Ascending aorta (tissue), 2 donors: ENCODE results near the gene HOXC12. TPM values are rescaled to one million over a fixed set of nuclear protein-coding genes. Genes with fewer than 3 reads are reported as not detected.

Source experiments
- DNase-seq, 2 donors: peaks; one replicate each; pipeline ENCODE4 v3.0.0-alpha.2; 2019; ENCODE audit warnings: low spot score in 2 of 2
- H3K27ac ChIP-seq, 2 donors: fragments of 200-600 bp; sonication (generic); one replicate each; pipeline ENCODE4 v1.5.1; 2016 to 2017; ENCODE audit warnings: mild to moderate bottlenecking in 1 of 2
- H3K27me3 ChIP-seq: fragments of 200-600 bp; sonication (generic); one replicate; pipeline ENCODE4 v1.5.1; 2017
- H3K36me3 ChIP-seq, 2 donors: fragments of 200-600 bp; sonication (generic); one replicate each; pipeline ENCODE4 v1.5.1; 2016
- H3K4me1 ChIP-seq, 2 donors: fragments of 200-600 bp; sonication (generic); one replicate each; pipeline ENCODE4 v1.5.1; 2016 to 2017; ENCODE audit warnings: mild to moderate bottlenecking in 1 of 2
- H3K4me3 ChIP-seq, 2 donors: fragments of 200-600 bp; sonication (generic); one replicate each; pipeline ENCODE4 v1.5.1; 2016 to 2017; ENCODE audit warnings: mild to moderate bottlenecking in 1 of 2
- H3K9me3 ChIP-seq, 2 donors: fragments of 200-600 bp; sonication (generic); one replicate each; pipeline ENCODE4 v1.5.1; 2016
- intact Hi-C: fragments of 100-400 bp; cut with DNase I; formaldehyde crosslinking; loops from one replicate; pipeline ENCODE4 v1.15.1; 2023
- total RNA-seq: library from RNA; depleted of rRNA; stranded (reverse); fragments of >200 nt; gene quantifications from one replicate; pipeline ENCODE4 v1.1.0, GENCODE V29; 2016
- TF ChIP-seq, protein P1 (sequence below), 3 experiments: fragments of 200-600 bp in 2 of 3; fragments of 450-650 bp in 1 of 3; sonication (generic) in 2 of 3; IDR thresholded peaks; one replicate each; pipeline ENCODE4 v1.5.1; 2016 to 2019; ENCODE audit warnings: antibody characterized with exemption in 3 of 3, mild to moderate bottlenecking in 1 of 3, moderate library complexity in 1 of 3

Gene HOXC12
- total RNA-seq, 1 donor from 2014 or later: not detected

DNA sequence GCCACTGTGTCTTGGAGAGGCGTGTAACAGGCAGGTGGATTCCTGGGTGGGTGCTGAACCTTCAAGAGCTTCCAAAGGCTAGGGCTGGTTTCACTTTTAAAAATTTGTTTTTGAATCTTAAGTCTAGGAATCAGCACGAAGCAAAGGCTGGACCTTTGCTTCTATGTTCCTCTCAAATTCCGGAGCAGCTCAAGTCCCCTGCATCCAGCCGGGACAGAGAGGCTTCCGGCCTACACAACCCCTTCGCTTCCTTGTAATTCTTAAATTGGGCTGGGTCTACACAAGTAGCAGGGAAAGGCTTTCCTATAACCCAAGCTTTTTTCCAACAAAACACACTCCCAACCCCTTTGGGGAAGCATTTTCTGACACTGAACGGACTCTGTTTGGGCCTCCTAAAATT is 8.3 kb downstream of the HOXC12 start:
- no peaks in the 10 kb centered on the region for H3K36me3 ChIP-seq
- H3K27ac ChIP-seq: no peak overlapping the region
- H3K4me1 ChIP-seq: peaks cover 0 to 2% of the 10 kb centered on the region in 2 donors
- no peak for DNase-seq
- peaks cover 42% of the 10 kb centered on the region for H3K27me3 ChIP-seq
- no peaks in the 10 kb centered on the region for H3K9me3 ChIP-seq
- intact Hi-C loops: no loop called here
- TF ChIP-seq, protein P1, sequence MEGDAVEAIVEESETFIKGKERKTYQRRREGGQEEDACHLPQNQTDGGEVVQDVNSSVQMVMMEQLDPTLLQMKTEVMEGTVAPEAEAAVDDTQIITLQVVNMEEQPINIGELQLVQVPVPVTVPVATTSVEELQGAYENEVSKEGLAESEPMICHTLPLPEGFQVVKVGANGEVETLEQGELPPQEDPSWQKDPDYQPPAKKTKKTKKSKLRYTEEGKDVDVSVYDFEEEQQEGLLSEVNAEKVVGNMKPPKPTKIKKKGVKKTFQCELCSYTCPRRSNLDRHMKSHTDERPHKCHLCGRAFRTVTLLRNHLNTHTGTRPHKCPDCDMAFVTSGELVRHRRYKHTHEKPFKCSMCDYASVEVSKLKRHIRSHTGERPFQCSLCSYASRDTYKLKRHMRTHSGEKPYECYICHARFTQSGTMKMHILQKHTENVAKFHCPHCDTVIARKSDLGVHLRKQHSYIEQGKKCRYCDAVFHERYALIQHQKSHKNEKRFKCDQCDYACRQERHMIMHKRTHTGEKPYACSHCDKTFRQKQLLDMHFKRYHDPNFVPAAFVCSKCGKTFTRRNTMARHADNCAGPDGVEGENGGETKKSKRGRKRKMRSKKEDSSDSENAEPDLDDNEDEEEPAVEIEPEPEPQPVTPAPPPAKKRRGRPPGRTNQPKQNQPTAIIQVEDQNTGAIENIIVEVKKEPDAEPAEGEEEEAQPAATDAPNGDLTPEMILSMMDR (IDR thresholded peaks at IDR 0.05): no peak
- no peak overlapping the region for H3K4me3 ChIP-seq

DNA sequence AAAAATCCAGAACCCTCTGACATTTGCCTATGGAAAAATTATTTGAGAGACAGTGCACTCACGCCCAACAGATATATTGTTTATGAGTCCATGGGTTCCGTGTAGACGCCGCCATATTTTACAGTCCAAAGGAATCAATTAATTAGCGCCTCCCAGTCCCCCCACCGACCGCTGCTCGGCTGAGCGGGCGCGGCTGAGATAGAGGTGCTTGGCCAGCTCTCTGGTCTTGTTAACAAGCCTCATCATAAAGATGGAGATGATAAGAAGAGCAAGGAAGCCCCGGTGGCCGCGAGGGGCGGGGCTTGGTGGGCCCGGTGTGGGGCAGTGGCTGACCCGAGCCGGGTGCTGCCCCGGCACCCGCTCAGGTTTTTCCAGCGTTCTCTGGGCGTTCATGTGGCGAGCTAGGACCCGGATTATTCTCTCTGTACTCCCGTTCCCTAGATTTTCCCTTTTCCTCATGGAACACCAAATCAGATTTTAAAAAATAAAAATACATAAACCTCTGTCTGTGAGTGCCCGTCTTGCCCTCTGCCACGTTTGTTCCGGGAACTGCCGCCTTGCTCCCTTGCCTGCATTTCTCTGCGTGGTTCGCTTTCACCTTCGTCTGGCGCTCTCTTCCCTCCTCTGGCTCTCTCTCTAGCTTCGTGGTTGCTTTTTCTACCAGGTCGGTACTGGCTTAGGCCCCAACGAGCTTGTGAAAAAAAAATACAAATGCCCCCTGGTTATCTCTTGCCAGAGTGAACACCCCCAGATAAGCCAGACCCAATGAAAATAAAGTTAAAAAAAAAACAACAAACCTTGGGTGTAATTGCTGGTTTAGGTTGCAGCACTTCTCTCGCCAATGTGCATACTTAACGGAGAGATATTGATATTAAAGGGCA is 9.0 kb downstream of the HOXC12 start:
- H3K27me3 ChIP-seq: peaks cover 39% of the 10 kb centered on the region
- H3K36me3 ChIP-seq: no peaks in the 10 kb centered on the region
- no peak overlapping the region for H3K4me3 ChIP-seq
- TF ChIP-seq, protein P1 (IDR thresholded peaks at IDR 0.05): no peak
- DNase-seq: no peak
- peaks cover 0 to 2% of the 10 kb centered on the region in 2 donors for H3K4me1 ChIP-seq
- H3K27ac ChIP-seq: no peak overlapping the region
- intact Hi-C loops: no loop called here
- H3K9me3 ChIP-seq: no peaks in the 10 kb centered on the region

DNA sequence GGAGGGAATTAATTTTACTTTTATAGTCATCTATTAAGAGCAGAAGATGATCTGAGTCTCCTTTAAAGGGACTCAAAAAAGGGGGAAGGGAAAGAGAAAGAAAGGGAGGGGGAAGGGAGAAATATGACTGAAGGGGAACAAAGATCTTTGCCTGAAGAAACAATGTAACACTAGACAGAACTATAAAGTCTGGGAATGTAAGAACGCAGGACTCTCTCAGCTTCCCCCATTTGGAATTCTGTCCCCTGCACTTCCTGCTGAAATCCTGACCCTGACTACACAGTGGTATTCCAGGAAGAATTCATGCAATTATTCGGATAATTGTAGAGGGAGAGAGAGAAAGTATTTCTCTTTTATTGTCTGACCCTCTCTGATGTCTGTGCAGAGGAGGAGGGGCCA is 9.6 kb downstream of the HOXC12 start:
- H3K27me3 ChIP-seq: peaks cover 36% of the 10 kb centered on the region
- intact Hi-C loops: no loop called here

DNA sequence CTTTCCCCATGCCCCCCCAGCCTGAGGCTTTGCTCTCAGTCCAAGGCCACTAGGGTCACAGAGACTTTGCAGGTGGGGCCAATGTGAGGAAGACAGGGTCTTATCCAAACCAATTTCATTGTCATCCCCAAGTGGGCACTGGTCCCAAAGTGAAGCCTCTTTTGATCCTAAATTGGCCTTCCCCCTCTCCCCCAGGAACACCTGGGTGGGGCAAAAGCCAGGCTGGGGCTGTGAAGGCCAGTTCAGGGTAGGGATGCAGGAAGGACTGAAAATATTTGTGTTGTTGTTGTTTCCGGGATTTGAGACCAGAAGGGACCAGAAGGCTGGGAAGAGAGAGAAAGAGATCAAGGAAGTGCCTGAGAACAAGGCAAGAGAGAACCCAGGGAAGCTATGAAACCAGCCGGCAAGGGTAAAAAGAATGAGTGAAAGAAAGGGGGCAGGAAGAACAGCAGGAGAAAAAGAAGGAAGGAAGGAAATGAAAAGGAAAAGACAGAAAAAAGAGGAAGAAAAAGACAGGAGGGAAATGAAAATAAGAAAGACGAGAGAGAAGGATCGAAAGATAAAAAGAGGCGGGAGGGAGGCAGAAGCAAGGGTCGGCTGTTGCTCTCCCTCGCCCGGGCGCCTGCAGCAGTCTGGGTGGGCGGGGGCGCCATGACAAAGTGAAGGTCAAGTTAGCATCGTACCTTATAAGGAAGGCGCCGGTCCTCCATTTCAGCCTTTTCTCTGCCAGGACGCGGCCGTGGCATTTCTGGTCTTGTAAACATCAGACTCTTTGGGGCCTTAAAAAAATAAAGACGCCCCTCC is 10.8 kb downstream of the HOXC12 start:
- H3K4me3 ChIP-seq: no peak overlapping the region
- DNase-seq: no peak
- intact Hi-C loops: no loop called here
- H3K36me3 ChIP-seq: no peaks in the 10 kb centered on the region
- H3K9me3 ChIP-seq: no peaks in the 10 kb centered on the region
- TF ChIP-seq, protein P1 (IDR thresholded peaks at IDR 0.05): no peak
- peaks cover 26% of the 10 kb centered on the region for H3K27me3 ChIP-seq
- H3K27ac ChIP-seq: no peak overlapping the region
- H3K4me1 ChIP-seq: peaks cover 0 to 2% of the 10 kb centered on the region in 2 donors

More for the DNA sequence above, 9.6 kb downstream of the HOXC12 start:
- Histone ChIP-seq H3K27ac (no peak overlapping the region), H3K4me3 (no peak overlapping the region), H3K4me1 (peaks cover 0 to 2% of the 10 kb centered on the region in 2 donors), H3K36me3 (no peaks in the 10 kb centered on the region), H3K9me3 (no peaks in the 10 kb centered on the region)
- DNase-seq: no peak
- TF ChIP-seq, protein P1 (IDR thresholded peaks at IDR 0.05): no peak

DNA sequence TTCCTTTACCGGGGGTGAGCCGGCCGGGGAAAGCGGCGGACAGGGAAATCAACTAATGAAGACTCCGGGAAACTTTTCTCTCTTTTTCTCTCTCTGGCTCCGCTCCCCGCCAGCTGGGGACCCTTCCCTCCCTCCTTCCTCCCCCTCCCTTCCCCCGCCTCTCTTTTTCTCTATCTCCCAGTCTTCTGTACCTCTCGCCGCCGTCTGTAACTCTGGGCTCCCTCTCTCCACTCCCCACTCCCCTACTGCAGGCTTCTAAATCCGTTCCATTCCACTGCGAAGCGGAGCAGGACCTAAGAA is 11.3 kb downstream of the HOXC12 start:
- intact Hi-C loops: no loop called here
- TF ChIP-seq, protein P1 (IDR thresholded peaks at IDR 0.05): no peak
- no peaks in the 10 kb centered on the region for H3K9me3 ChIP-seq
- H3K4me3 ChIP-seq: no peak overlapping the region
- no peak overlapping the region for H3K27ac ChIP-seq
- H3K36me3 ChIP-seq: no peaks in the 10 kb centered on the region
- H3K27me3 ChIP-seq: peaks cover 20% of the 10 kb centered on the region
- peaks cover 0 to 2% of the 10 kb centered on the region in 2 donors for H3K4me1 ChIP-seq
- DNase-seq: no peak
